ENCODE data around the gene LRP10. TPM values are rescaled to one million over a fixed set of nuclear protein-coding genes. Genes with fewer than 3 reads are reported as not detected.

The LRP10 gene
- total RNA-seq: 100 to 1,000 TPM in 1 of 10 donors, 10 to 100 TPM in 9; 39.3 to 101 (median 50.9) TPM
- 10 to 100 TPM; 10.3 to 38.4 TPM for polyA plus RNA-seq
- long read RNA-seq, donor 1, full-length matches to known transcripts: 71 of 127 reads
- long read RNA-seq, donor 1, partial matches to known transcripts: 46 of 127 reads
- long read RNA-seq, donor 1, other reads (novel, unspliced or antisense): 10 of 127 reads
- long read RNA-seq, donor 2, full-length matches to known transcripts: 47 of 90 reads
- long read RNA-seq, donor 2, partial matches to known transcripts: 9 of 90 reads
- long read RNA-seq, donor 2, other reads (novel, unspliced or antisense): 34 of 90 reads
- long read RNA-seq, donor 3, full-length matches to known transcripts: 30 of 102 reads
- long read RNA-seq, donor 3, partial matches to known transcripts: 59 of 102 reads
- long read RNA-seq, donor 3, other reads (novel, unspliced or antisense): 13 of 102 reads

- TF ChIP-seq CTCF (IDR thresholded peaks at IDR 0.05): peak in 1 of 9 donors; percentile 7
- Histone ChIP-seq H3K4me1 (peaks cover 2 to 30% (median 24%) of the 10 kb centered on the region in 9 donors), H3K4me3 (peak within 1 kb of the TSS; percentile 74 to 97 (median 90)), H3K27ac (peak within 1 kb of the TSS; percentile 95 to 99 (median 98)), H3K27me3 (no peaks in the 10 kb centered on the region), H3K36me3 (peaks cover 0 to 35% (median 27%) of the 10 kb centered on the region in 9 donors), H3K9me3 (no peaks in the 10 kb centered on the region)
- peak; percentile 92 to 95 for DNase-seq
- WGBS, 2 donors: 0% methylated on average over 49 to 50 of the region's 50 CpGs
- intact Hi-C loops (cut with DNase I): loop anchor here in 2 of 10 donors (2.0 to 5.0 kb wide), 2 partner anchors 29 to 46 kb away; partner anchors contain the start of gene RBM23 (in 2 of the 2)
- ATAC-seq: peak; percentile 95 to 97 (median 96)
These were observed at the start of gene LRP10 for GRCh38 chr14:22871224-22872032. Gene LRP10, plus strand, starts transcription at chr14:22871740. Its CDS starts 564 bp downstream, at chr14:22872304.

GRCh38 chr14:22822016-22822570 lies 49.4 kb upstream of the LRP10 start:
- H3K4me1 ChIP-seq: peaks cover 3 to 63% (median 34%) of the 10 kb centered on the region in 9 donors
- H3K9me3 ChIP-seq: no peaks in the 10 kb centered on the region
- no peak for TF ChIP-seq CTCF (IDR thresholded peaks at IDR 0.05)
- no peak for DNase-seq
- peak overlapping the region in 9 of 10 donors; percentile 23 to 60 (median 49) for H3K4me3 ChIP-seq
- no peaks in the 10 kb centered on the region for H3K27me3 ChIP-seq
- peak overlapping the region in 5 of 10 donors; percentile 2 to 82 (median 50) for H3K27ac ChIP-seq
- 48 to 58% methylated on average over 28 to 32 of the region's 32 CpGs for WGBS, 2 donors
- intact Hi-C loops (cut with DNase I): loop anchor here in 8 of 10 donors (1.0 to 10.0 kb wide), 8 partner anchors 31 to 427 kb away; partner anchors contain the start of gene OXA1L (in 1 of the 8)
- H3K36me3 ChIP-seq: no peaks in the 10 kb centered on the region
- ATAC-seq: peak in 3 of 8 donors; percentile 1 to 20 (median 3)

- peak overlapping the region in 5 of 10 donors; percentile 2 to 82 (median 50) for H3K27ac ChIP-seq
- intact Hi-C loops (cut with DNase I): loop anchor here in 9 of 10 donors (1.0 to 10.0 kb wide), 8 partner anchors 30 to 428 kb away; partner anchors contain the start of gene OXA1L (in 1 of the 9)
- 1% methylated on average over 32 to 34 of the region's 34 CpGs for WGBS, 2 donors
- H3K4me1 ChIP-seq: peaks cover 3 to 61% (median 34%) of the 10 kb centered on the region in 9 donors
- no peaks in the 10 kb centered on the region for H3K9me3 ChIP-seq
- H3K27me3 ChIP-seq: no peaks in the 10 kb centered on the region
- peak overlapping the region; percentile 16 to 60 (median 48) for H3K4me3 ChIP-seq
- peak; percentile 83 to 92 (median 88) for ATAC-seq
- DNase-seq: peak; percentile 76 to 82
- H3K36me3 ChIP-seq: no peaks in the 10 kb centered on the region
- TF ChIP-seq CTCF (IDR thresholded peaks at IDR 0.05): peak; percentile 72 to 99 (median 94)
These were observed 48.9 kb upstream of the LRP10 start for GRCh38 chr14:22822571-22823098.

All from heart right ventricle (tissue), 16 donors.